H9 (cell line): ENCODE data around the gene PROX1. TPM values are rescaled to one million over a fixed set of nuclear protein-coding genes. Genes with fewer than 3 reads are reported as not detected.

Source experiments
- DNase-seq: peaks from one replicate; pipeline ENCODE4 v3.0.0-alpha.2; 2017
- H2AFZ ChIP-seq: one replicate; pipeline ENCODE4 v1.6.1; 2013; ENCODE audit warnings: mild to moderate bottlenecking, low read length, control low read depth, moderate library complexity
- H2AK5ac ChIP-seq: 2 replicates; pipeline ENCODE4 v1.6.1; 2013; ENCODE audit warnings: low read length, control low read depth, mixed read lengths; ENCODE audit not compliant: insufficient read length
- H2BK120ac ChIP-seq: one replicate; pipeline ENCODE4 v1.6.1; 2013; ENCODE audit warnings: low read depth, mild to moderate bottlenecking, low read length, control low read depth, inconsistent platforms; ENCODE audit not compliant: poor library complexity, severe bottlenecking
- H2BK12ac ChIP-seq: 2 replicates; pipeline ENCODE4 v1.6.1; 2013; ENCODE audit warnings: low read length, control low read depth, mixed read lengths, low read depth; ENCODE audit not compliant: insufficient read length
- H2BK15ac ChIP-seq: 2 replicates; pipeline ENCODE4 v1.6.1; 2013; ENCODE audit warnings: low read depth, low read length, control low read depth
- H2BK20ac ChIP-seq: one replicate; pipeline ENCODE4 v1.6.1; 2013; ENCODE audit warnings: low read depth, mild to moderate bottlenecking, low read length, control low read depth, inconsistent platforms; ENCODE audit not compliant: poor library complexity, severe bottlenecking
- H2BK5ac ChIP-seq: 2 replicates; pipeline ENCODE4 v1.6.1; 2013; ENCODE audit warnings: low read length, control low read depth, mixed read lengths; ENCODE audit not compliant: insufficient read length
- H3K14ac ChIP-seq: 2 replicates; pipeline ENCODE4 v1.6.1; 2013; ENCODE audit warnings: low read length, control low read depth; ENCODE audit not compliant: insufficient read depth
- H3K18ac ChIP-seq: 2 replicates; pipeline ENCODE4 v1.6.1; 2013; ENCODE audit warnings: low read depth, mild to moderate bottlenecking, mixed read lengths, low read length, control low read depth; ENCODE audit not compliant: insufficient read length
- H3K23ac ChIP-seq: 2 replicates; pipeline ENCODE4 v1.6.1; 2013; ENCODE audit warnings: low read length, control low read depth, mixed read lengths, low read depth; ENCODE audit not compliant: insufficient read length
- H3K23me2 ChIP-seq: 2 replicates; pipeline ENCODE4 v1.6.1; 2013; ENCODE audit warnings: low read depth, mild to moderate bottlenecking, mixed read lengths, low read length, control low read depth; ENCODE audit not compliant: insufficient read length, poor library complexity, severe bottlenecking
- H3K27ac ChIP-seq: 2 replicates; pipeline ENCODE4 v1.5.1; 2013; ENCODE audit warnings: low read length, control low read depth, mixed read lengths, low read depth; ENCODE audit not compliant: insufficient read length
- H3K27me3 ChIP-seq: 2 replicates; pipeline ENCODE4 v1.6.1; 2013; ENCODE audit warnings: low read length, control low read depth, inconsistent platforms; ENCODE audit not compliant: insufficient read depth
- H3K4ac ChIP-seq: 2 replicates; pipeline ENCODE4 v1.6.1; 2013; ENCODE audit warnings: low read depth, mild to moderate bottlenecking, control low read depth, inconsistent platforms, low read length, moderate library complexity
- H3K4me1 ChIP-seq: 2 replicates; pipeline ENCODE4 v1.6.1; 2013; ENCODE audit warnings: low read length, control low read depth, inconsistent platforms; ENCODE audit not compliant: insufficient read depth
- H3K4me2 ChIP-seq: 2 replicates; pipeline ENCODE4 v1.6.1; 2013; ENCODE audit warnings: low read length, control low read depth, mixed read lengths; ENCODE audit not compliant: insufficient read length, insufficient read depth
- H3K56ac ChIP-seq: 2 replicates; pipeline ENCODE4 v1.6.1; 2013; ENCODE audit warnings: low read depth, mild to moderate bottlenecking, mixed read lengths, low read length, control low read depth; ENCODE audit not compliant: insufficient read length
- H3K79me1 ChIP-seq: 2 replicates; pipeline ENCODE4 v1.6.1; 2013; ENCODE audit warnings: low read depth, mild to moderate bottlenecking, moderate library complexity, low read length, control low read depth, inconsistent platforms; ENCODE audit not compliant: insufficient read depth, poor library complexity, severe bottlenecking
- H3K79me2 ChIP-seq: 2 replicates; pipeline ENCODE4 v1.6.1; 2013; ENCODE audit warnings: low read length, control low read depth, inconsistent platforms; ENCODE audit not compliant: insufficient read depth
- H3K9ac ChIP-seq: 2 replicates; pipeline ENCODE4 v1.6.1; 2013; ENCODE audit warnings: low read length, control low read depth, mixed read lengths; ENCODE audit not compliant: insufficient read length; ENCODE audit errors: extremely low read depth
- H3K9me3 ChIP-seq: one replicate; pipeline ENCODE4 v1.6.1; 2013; ENCODE audit warnings: low read depth, low read length, inconsistent platforms; ENCODE audit not compliant: control insufficient read depth
- H3T11ph ChIP-seq: one replicate; pipeline ENCODE4 v1.6.1; 2013; ENCODE audit warnings: mild to moderate bottlenecking, low read length, control low read depth, inconsistent platforms
- H4K20me1 ChIP-seq: one replicate; pipeline ENCODE4 v1.6.1; 2013; ENCODE audit not compliant: control insufficient read depth, insufficient read length, insufficient read depth
- H4K5ac ChIP-seq: 2 replicates; pipeline ENCODE4 v1.6.1; 2013; ENCODE audit warnings: low read depth, mild to moderate bottlenecking, mixed read lengths, low read length, control low read depth; ENCODE audit not compliant: insufficient read length
- H4K8ac ChIP-seq: replicated peaks from 2 replicates; pipeline ENCODE4 v1.6.1; 2013; ENCODE audit warnings: low read length, control low read depth, mixed read lengths, low read depth; ENCODE audit not compliant: insufficient read length
- H4K91ac ChIP-seq: 2 replicates; pipeline ENCODE4 v1.6.1; 2013; ENCODE audit warnings: low read depth, mild to moderate bottlenecking, moderate library complexity, mixed read lengths, low read length, control low read depth; ENCODE audit not compliant: insufficient read length
- H3K27ac Mint-ChIP-seq, 3 experiments: 2 replicates in 2 of 3; 3 replicates in 1 of 3; pipeline ENCODE4 v1.8.0; 2020 to 2021; ENCODE audit warnings: mixed read lengths in 3 of 3, mild to moderate bottlenecking in 1 of 3, moderate library complexity in 1 of 3
- H3K27me3 Mint-ChIP-seq: 2 replicates; pipeline ENCODE4 v1.8.0; 2021; ENCODE audit warnings: low read depth, mild to moderate bottlenecking, moderate library complexity, mixed read lengths
- H3K36me3 Mint-ChIP-seq, 3 experiments: 2 replicates in 2 of 3; 3 replicates in 1 of 3; pipeline ENCODE4 v1.8.0; 2020 to 2021; ENCODE audit warnings: low read depth in 3 of 3, mixed read lengths in 3 of 3; ENCODE audit not compliant: insufficient read depth in 1 of 3
- H3K4me1 Mint-ChIP-seq, 2 experiments: 2 replicates each; pipeline ENCODE4 v1.8.0; 2020; ENCODE audit warnings: mixed read lengths in 2 of 2
- H3K4me3 Mint-ChIP-seq, 2 experiments: 2 replicates in 1 of 2; 3 replicates in 1 of 2; pipeline ENCODE4 v1.8.0; 2020 to 2021; ENCODE audit warnings: mild to moderate bottlenecking in 2 of 2, mixed read lengths in 2 of 2, moderate library complexity in 1 of 2
- H3K9me3 Mint-ChIP-seq, 2 experiments: 2 replicates in 1 of 2; 3 replicates in 1 of 2; pipeline ENCODE4 v1.8.0; 2020; ENCODE audit warnings: mild to moderate bottlenecking in 2 of 2, mixed read lengths in 2 of 2, moderate library complexity in 1 of 2
- WGBS: extraction: QIAGEN DNeasy Blood & Tissue Kit; methylation state at CpG from one replicate; pipeline ENCODE4 v1.1.7; 2013; ENCODE audit warnings: missing lambda C conversion rate, low lambda C conversion rate, mixed read lengths; ENCODE audit not compliant: insufficient read length; ENCODE audit errors: extremely low coverage; 5-methylcytosine and 5-hydroxymethylcytosine counted together
- total RNA-seq: library from RNA; stranded (reverse); gene quantifications from 2 replicates; pipeline ENCODE4 v1.2.1, GENCODE V29; 2021
- TF ChIP-seq, protein P1 (sequence below): fragments of 200-600 bp; sonication (generic); conservative IDR thresholded peaks from 3 replicates; pipeline ENCODE4 v1.8.0; 2021; ENCODE audit warnings: antibody characterized with exemption, mild to moderate bottlenecking

The PROX1 gene
- total RNA-seq, 1 experiment from 2014 or later = 0.72 TPM

DNA sequence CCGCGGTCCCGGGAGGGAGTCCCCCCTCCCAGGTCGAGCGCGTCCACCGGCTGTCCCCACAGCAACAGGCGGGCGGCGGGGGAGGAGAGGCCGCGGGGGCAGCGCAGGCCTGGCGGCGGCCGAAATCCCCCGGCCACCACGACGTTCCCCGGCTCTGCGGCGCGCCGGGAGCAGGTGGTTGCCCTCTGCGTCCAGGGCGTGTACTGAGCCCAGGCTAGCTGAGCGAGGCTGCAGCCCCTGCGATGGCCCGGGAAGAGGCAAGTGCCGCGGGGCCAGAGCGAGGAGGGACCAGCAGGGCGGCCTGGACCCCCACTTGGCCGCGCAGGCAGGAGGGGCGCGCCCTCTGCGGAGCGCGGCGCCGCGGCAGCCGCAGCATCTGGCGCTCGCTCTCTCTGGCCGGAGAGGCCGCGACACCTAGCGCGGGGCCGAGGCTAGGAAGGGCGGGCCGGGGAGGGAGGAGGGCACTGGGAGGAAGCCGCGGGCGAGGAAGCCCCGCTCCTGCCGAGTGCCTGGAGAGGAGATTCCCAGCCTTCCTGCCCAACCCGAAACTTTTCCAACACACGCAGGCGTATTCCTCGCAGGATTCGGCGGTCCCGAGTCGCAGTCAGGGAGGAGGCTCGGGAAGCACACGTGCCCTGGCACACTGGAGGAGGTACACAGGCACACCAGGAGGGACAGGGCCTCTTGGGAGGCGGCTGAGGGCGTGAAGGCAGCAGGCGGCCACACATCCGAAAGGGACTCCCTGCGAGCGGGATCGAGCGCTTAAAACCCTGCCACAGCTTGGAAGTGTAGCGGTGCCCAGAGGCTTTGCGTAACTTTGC is 4.9 kb upstream of the PROX1 start:
- H3K9ac ChIP-seq = peak overlapping the region; percentile 3
- H3K36me3 Mint-ChIP-seq = no peaks in the 10 kb centered on the region
- peaks cover 98% of the 10 kb centered on the region for H3K27me3 Mint-ChIP-seq
- H3K27ac Mint-ChIP-seq = no peak overlapping the region
- no peaks in the 10 kb centered on the region for H3K79me1 ChIP-seq
- H3K9me3 Mint-ChIP-seq = no peaks in the 10 kb centered on the region; a peak in 2 of 5 replicates
- no peak overlapping the region for H3T11ph ChIP-seq
- no peak overlapping the region for H4K91ac ChIP-seq
- no peaks in the 10 kb centered on the region for H3K9me3 ChIP-seq
- H2BK20ac ChIP-seq = no peak overlapping the region
- no peak overlapping the region for H3K4ac ChIP-seq
- H4K8ac ChIP-seq = no peak overlapping the region
- H2BK120ac ChIP-seq = no peak overlapping the region
- peaks cover 77% of the 10 kb centered on the region for H3K27me3 ChIP-seq
- H2BK12ac ChIP-seq = no peak overlapping the region
- H3K79me2 ChIP-seq = no peaks in the 10 kb centered on the region
- no peak overlapping the region for H2BK5ac ChIP-seq
- H3K14ac ChIP-seq = peak overlapping the region; percentile 2; the same call in 1 of the 2 replicates
- H3K4me1 ChIP-seq = no peaks in the 10 kb centered on the region
- TF ChIP-seq, protein P1, sequence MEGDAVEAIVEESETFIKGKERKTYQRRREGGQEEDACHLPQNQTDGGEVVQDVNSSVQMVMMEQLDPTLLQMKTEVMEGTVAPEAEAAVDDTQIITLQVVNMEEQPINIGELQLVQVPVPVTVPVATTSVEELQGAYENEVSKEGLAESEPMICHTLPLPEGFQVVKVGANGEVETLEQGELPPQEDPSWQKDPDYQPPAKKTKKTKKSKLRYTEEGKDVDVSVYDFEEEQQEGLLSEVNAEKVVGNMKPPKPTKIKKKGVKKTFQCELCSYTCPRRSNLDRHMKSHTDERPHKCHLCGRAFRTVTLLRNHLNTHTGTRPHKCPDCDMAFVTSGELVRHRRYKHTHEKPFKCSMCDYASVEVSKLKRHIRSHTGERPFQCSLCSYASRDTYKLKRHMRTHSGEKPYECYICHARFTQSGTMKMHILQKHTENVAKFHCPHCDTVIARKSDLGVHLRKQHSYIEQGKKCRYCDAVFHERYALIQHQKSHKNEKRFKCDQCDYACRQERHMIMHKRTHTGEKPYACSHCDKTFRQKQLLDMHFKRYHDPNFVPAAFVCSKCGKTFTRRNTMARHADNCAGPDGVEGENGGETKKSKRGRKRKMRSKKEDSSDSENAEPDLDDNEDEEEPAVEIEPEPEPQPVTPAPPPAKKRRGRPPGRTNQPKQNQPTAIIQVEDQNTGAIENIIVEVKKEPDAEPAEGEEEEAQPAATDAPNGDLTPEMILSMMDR = peak; percentile 20; the same call in 2 of the 3 replicates
- H2BK15ac ChIP-seq = no peak overlapping the region; the same call in 1 of the 2 replicates
- no peak overlapping the region for H3K56ac ChIP-seq
- peak overlapping the region; percentile 95 for H3K4me2 ChIP-seq
- H2AFZ ChIP-seq = no peak overlapping the region
- no peak overlapping the region for H3K23ac ChIP-seq
- H3K4me3 Mint-ChIP-seq = peak overlapping the region; percentile 63 to 92
- WGBS = no CpG with 5 or more reads among the region's 79 CpGs
- peak; percentile 76 for DNase-seq
- no peak overlapping the region for H3K27ac ChIP-seq
- no peak overlapping the region for H2AK5ac ChIP-seq
- H4K20me1 ChIP-seq = no peaks in the 10 kb centered on the region
- H3K23me2 ChIP-seq = peaks cover 33% of the 10 kb centered on the region
- H4K5ac ChIP-seq = no peak overlapping the region
- H3K18ac ChIP-seq = peak overlapping the region; percentile 28
- H3K4me1 Mint-ChIP-seq = peaks cover 61 to 76% of the 10 kb centered on the region in 2 experiments
